ENCODE data around the gene THSD4.

- no peak for TF ChIP-seq CTCF (conservative IDR thresholded peaks at IDR 0.05 in 1 of 2, IDR thresholded peaks at IDR 0.05 in 1 of 2; ENCODE audit: extremely low read depth in 1 of 2, insufficient read depth in 1 of 2, low read depth in 1 of 2, low read length in 2 of 2)
- no peak for TF ChIP-seq EZH2 (IDR thresholded peaks at IDR 0.05; ENCODE audit: borderline replicate concordance, low read length)
Observed at GRCh38 chr15:71545923-71546322, 430.7 kb downstream of the THSD4 start.
